ENCODE data around the gene MRPL20.

MRPL20 gene

DNA sequence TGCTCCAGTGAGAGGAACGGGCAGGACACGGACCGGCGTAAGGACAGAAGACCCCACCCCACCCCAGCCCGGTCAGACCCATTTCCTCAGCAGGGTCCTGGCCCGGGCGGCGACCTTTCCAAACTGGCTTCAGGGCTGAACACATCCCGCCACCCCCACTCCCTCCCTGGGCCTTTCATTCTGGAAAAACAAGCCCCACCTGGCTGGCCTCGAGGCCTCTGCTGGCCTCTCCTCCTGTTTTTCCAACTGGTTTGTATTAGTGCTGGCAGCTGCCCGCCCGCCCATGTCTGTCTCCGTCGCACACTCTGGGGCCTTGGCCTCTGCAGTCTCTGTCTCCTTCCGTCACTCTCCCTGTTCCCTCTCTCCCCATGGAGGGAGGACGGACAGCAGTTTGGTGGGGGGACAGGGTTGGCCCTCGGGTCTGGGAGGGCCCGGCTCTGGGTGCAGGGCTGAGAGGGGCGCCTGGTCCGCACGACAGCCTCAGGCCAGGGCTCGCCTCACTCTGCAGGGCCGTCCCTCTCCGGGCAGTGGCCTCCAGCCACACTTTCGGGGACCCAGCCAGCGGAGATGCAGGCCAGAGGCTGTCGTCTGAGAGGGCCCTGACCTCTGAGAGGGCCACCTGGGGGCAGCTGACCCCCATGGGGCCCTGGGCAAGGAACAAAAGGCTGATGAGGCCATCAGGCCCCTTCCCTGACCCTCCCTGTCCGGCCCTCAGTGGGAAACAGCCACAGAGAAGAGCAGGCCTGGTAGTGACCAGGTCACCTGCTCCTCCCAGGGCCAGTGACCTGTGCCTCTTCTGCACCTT lies 47.2 kb downstream of the MRPL20 start:
- no peak overlapping the region for H3K27ac ChIP-seq
- H3K9ac ChIP-seq = no peak overlapping the region
- TF ChIP-seq, protein P1, sequence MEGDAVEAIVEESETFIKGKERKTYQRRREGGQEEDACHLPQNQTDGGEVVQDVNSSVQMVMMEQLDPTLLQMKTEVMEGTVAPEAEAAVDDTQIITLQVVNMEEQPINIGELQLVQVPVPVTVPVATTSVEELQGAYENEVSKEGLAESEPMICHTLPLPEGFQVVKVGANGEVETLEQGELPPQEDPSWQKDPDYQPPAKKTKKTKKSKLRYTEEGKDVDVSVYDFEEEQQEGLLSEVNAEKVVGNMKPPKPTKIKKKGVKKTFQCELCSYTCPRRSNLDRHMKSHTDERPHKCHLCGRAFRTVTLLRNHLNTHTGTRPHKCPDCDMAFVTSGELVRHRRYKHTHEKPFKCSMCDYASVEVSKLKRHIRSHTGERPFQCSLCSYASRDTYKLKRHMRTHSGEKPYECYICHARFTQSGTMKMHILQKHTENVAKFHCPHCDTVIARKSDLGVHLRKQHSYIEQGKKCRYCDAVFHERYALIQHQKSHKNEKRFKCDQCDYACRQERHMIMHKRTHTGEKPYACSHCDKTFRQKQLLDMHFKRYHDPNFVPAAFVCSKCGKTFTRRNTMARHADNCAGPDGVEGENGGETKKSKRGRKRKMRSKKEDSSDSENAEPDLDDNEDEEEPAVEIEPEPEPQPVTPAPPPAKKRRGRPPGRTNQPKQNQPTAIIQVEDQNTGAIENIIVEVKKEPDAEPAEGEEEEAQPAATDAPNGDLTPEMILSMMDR (IDR thresholded peaks at IDR 0.05) = no peak
- H3K4me3 ChIP-seq (ENCODE audit: low read depth, low read length) = no peak overlapping the region
- H3K9me3 ChIP-seq (ENCODE audit: control insufficient read depth, low read length) = no peaks in the 10 kb centered on the region
- H3K4me2 ChIP-seq (ENCODE audit: low read length) = no peak overlapping the region
- H3K79me2 ChIP-seq = no peaks in the 10 kb centered on the region
- no peaks in the 10 kb centered on the region for H3K36me3 ChIP-seq (ENCODE audit: control insufficient read depth, insufficient read depth, low read length)
- H3K27me3 ChIP-seq (ENCODE audit: control insufficient read depth, insufficient read depth, low read length) = no peaks in the 10 kb centered on the region
- H3K4me1 ChIP-seq = no peaks in the 10 kb centered on the region
- no peak overlapping the region for H2AFZ ChIP-seq

DNA sequence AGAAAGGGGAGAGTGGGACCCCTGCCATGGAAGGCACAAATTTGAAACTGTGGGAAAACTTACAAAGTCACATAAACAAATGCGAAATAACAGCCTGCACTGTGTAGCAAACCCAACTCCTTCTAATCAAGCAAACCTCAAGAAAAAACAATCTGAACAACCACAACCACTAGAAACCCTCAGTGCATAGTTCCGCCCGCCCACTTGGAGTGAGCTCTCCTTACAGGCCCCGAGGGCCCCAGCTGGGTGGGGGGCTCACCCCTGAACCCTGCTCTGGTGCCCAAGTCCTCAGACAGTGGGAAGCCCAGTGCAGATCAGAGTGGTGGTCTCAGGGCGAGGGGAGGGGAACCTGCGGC lies 47.8 kb downstream of the MRPL20 start:
- Histone ChIP-seq H3K4me2 (ENCODE audit: low read length) (no peak overlapping the region), H2AFZ (no peak overlapping the region), H3K4me1 (no peaks in the 10 kb centered on the region), H3K9me3 (ENCODE audit: control insufficient read depth, low read length) (no peaks in the 10 kb centered on the region), H3K79me2 (no peaks in the 10 kb centered on the region), H3K27me3 (ENCODE audit: control insufficient read depth, insufficient read depth, low read length) (no peaks in the 10 kb centered on the region), H3K36me3 (ENCODE audit: control insufficient read depth, insufficient read depth, low read length) (no peaks in the 10 kb centered on the region), H3K9ac (no peak overlapping the region), H3K27ac (no peak overlapping the region), H3K4me3 (ENCODE audit: low read depth, low read length) (no peak overlapping the region)
- TF ChIP-seq, protein P1 (IDR thresholded peaks at IDR 0.05) = no peak

DNA sequence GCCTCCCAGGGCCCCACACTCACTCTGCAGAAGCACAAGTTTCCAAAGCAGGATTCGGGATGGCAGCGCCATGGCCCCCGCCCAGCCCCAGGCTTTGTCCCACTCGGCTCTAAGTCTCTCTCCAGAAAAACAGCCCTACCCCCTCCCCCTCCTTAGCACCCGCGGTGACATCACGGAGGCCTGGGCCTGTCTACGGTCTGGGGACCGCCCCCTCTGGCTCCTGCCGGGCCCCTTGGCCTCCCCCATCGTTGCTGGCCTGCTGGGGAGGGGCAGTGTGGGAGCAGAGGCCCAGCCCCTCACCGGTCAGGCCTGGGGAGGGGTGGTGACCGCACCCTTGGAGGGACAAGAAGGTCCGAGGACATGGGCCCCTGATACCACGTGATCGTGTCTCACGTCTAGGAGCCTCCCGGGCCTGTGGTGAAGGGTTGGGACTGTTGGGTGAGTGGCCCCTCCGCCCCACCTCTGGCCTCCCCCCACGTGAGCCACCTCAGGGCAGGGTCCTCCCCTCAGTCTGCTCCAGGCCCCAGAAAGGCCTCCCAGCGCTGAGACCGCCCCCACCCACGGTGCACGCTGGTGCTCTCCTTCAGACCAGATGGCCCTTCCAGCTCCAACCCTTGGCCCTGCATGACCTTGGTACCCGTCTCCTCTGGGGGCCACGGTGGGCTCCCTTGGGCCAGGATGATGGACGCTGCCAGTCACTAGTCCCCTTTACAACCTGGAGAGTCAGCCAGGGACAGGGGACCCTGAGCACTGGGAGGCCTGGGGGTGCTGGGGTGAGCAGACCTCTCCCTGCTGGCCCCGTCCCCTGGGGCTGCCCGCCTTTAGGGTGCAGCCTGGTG lies 48.4 kb downstream of the MRPL20 start, which contains the start of gene MXRA8:
MXRA8 (minus strand) TSS at position 123 of the 839 bp plus-strand sequence; CDS start at position 72, 51 bp downstream.
- Histone ChIP-seq H3K27ac (no peak within 1 kb of the TSS), H3K4me2 (ENCODE audit: low read length) (no peak within 1 kb of the TSS), H2AFZ (no peak within 1 kb of the TSS), H3K9me3 (ENCODE audit: control insufficient read depth, low read length) (no peaks in the 10 kb centered on the region), H3K4me3 (ENCODE audit: low read depth, low read length) (no peak within 1 kb of the TSS), H3K36me3 (ENCODE audit: control insufficient read depth, insufficient read depth, low read length) (no peaks in the 10 kb centered on the region), H3K9ac (no peak within 1 kb of the TSS), H3K4me1 (no peaks in the 10 kb centered on the region), H3K79me2 (no peaks in the 10 kb centered on the region), H3K27me3 (ENCODE audit: control insufficient read depth, insufficient read depth, low read length) (no peaks in the 10 kb centered on the region)
- TF ChIP-seq, protein P1 (IDR thresholded peaks at IDR 0.05) = no peak

DNA sequence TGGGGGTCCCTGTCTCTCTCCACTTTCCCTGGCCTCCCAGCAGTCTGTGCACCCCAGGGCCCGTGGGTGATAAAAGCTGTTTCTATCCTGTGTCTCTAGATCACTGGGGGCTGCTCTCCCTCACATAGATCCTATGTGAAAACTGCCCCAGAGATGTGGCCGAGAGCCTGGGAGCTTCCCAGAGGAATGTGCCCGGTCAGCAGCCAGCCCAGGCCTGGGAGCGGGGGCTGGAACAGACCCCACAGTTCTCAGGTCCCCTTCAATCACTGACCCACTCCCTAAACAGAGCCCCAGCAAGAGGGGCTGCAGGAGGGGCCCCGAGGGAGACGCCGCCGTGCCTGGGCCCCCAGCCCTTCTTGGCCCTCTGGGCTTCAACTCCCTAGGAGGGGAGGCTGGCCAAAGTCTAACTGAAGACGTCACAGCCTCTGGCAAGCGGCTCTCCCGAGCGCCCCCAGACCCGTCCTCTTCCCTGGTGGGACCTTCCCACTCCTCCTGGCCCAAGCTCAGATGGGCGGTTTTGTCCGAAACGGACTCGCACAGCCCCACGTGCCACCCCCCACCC lies 49.1 kb downstream of the MRPL20 start:
- Histone ChIP-seq H3K4me1 (no peaks in the 10 kb centered on the region), H3K9ac (no peak overlapping the region), H3K27me3 (ENCODE audit: control insufficient read depth, insufficient read depth, low read length) (no peaks in the 10 kb centered on the region)

More for the DNA sequence above, 49.1 kb downstream of the MRPL20 start:
- Histone ChIP-seq H3K4me3 (ENCODE audit: low read depth, low read length) (no peak overlapping the region), H3K4me2 (ENCODE audit: low read length) (no peak overlapping the region), H3K79me2 (no peaks in the 10 kb centered on the region), H2AFZ (no peak overlapping the region), H3K9me3 (ENCODE audit: control insufficient read depth, low read length) (no peaks in the 10 kb centered on the region), H3K36me3 (ENCODE audit: control insufficient read depth, insufficient read depth, low read length) (no peaks in the 10 kb centered on the region), H3K27ac (no peak overlapping the region)
- TF ChIP-seq, protein P1 (IDR thresholded peaks at IDR 0.05) = no peak
